ENCODE data around the gene PGBD5.

The PGBD5 gene

DNA sequence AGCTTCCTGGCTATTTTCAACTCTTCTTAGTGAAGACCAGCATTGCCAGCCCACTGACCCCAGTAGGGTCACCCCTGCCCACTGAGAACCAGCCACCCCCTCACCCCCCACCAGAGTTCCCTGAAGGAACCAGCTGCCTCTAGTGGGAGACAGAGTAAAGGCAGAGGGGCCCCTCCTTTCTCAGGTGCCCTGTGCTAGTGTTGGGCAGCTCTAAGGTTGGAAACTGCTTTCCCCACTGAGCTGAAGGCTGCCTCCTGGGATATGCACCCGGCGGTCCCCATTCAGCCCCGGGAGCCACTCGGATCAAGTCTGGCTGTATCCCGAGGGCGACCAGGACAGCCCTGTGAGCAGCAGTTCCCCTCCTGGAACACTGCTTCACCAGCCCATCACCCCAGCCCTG lies 111.0 kb downstream of the PGBD5 start:
- no peak overlapping the region for H3K4me3 Mint-ChIP-seq
- peaks cover 3% of the 10 kb centered on the region for H3K27me3 Mint-ChIP-seq (ENCODE audit: low read depth)
- peaks cover 3% of the 10 kb centered on the region for H3K4me1 Mint-ChIP-seq (ENCODE audit: low read depth)
- no peaks in the 10 kb centered on the region for H3K36me3 Mint-ChIP-seq (ENCODE audit: low read depth)
- H3K27ac Mint-ChIP-seq, result no peak overlapping the region
- H3K9me3 Mint-ChIP-seq, result no peaks in the 10 kb centered on the region

DNA sequence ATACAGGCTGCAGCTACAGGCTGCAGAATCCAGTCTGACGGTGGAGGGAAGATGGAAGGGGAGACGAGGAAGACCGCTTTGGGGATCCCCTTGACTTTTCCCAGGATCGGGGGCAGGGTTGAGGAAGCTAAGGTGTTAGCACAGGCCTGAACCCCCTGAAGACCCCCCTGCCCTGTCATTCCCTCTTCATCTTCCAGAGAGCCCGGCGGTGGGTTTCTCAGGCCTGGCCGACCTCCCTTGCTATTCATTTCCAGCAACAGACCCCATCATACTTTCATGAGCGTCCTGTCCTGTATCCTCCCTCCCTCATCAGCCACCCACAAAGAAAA lies 112.0 kb downstream of the PGBD5 start:
- peaks cover 3% of the 10 kb centered on the region for H3K27me3 Mint-ChIP-seq (ENCODE audit: low read depth)
- no peaks in the 10 kb centered on the region for H3K9me3 Mint-ChIP-seq
- no peaks in the 10 kb centered on the region for H3K36me3 Mint-ChIP-seq (ENCODE audit: low read depth)
- no peak overlapping the region for H3K4me3 Mint-ChIP-seq
- H3K4me1 Mint-ChIP-seq (ENCODE audit: low read depth), result peaks cover 3% of the 10 kb centered on the region
- no peak overlapping the region for H3K27ac Mint-ChIP-seq

DNA sequence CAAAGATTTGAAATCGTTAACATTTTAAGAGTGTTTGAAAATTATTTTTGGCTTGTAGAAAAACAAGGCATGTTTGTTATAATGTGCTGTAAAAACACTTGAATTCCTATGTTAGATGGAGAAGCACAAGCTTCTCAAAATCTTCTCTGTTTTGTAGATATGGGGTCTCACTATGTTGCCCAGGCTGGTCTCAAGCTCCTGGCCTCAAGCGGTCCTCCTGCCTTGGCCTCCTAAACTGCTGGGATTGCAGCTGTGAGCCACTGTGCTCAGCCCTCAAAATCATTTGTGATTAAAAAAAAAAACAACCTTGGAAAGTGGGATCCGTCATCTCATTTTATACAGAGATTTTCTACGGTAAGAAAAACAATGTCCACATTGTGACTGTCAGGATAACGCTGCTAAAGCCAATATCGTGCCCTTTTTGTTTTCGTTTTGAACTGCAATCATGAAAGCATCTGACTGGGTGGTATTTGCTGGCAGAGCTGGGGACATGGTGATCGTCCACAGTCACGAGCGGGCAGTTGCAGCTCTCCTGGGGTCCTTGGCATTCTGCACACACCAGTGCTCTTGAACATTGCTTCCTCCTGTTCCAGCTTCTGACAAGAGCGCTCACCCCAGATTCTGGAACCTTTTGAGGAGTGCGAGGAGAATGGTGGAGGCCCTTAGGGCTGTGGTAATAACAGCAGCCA lies 112.5 kb downstream of the PGBD5 start:
- no peaks in the 10 kb centered on the region for H3K9me3 Mint-ChIP-seq

DNA sequence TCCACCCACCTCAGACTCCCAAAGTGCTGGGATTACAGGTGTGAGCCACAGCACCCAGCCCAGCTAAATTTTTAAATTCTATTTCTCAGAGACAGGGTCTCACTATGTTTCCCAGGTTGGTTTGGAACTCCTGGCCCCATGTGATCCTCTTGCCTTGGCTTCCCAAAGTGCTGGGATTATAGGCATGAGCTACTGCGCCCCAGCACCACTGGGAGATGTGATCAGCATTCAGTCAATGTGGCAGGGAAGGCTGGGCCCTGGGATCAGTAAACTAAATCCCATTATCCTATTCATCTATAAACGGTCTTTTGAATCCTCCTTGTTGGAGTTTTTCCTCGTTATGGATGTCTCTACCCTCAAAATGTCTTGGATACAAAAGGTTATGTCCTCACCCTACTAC lies 113.5 kb downstream of the PGBD5 start:
- Mint-ChIP-seq H3K4me1 (ENCODE audit: low read depth) (peaks cover 3% of the 10 kb centered on the region), H3K9me3 (no peaks in the 10 kb centered on the region), H3K27me3 (ENCODE audit: low read depth) (peaks cover 3% of the 10 kb centered on the region), H3K4me3 (no peak overlapping the region), H3K36me3 (ENCODE audit: low read depth) (no peaks in the 10 kb centered on the region), H3K27ac (no peak overlapping the region)

More for the DNA sequence above, 112.5 kb downstream of the PGBD5 start:
- Mint-ChIP-seq H3K27me3 (ENCODE audit: low read depth) (peaks cover 3% of the 10 kb centered on the region), H3K27ac (no peak overlapping the region), H3K4me1 (ENCODE audit: low read depth) (peaks cover 3% of the 10 kb centered on the region), H3K36me3 (ENCODE audit: low read depth) (no peaks in the 10 kb centered on the region), H3K4me3 (no peak overlapping the region)

DNA sequence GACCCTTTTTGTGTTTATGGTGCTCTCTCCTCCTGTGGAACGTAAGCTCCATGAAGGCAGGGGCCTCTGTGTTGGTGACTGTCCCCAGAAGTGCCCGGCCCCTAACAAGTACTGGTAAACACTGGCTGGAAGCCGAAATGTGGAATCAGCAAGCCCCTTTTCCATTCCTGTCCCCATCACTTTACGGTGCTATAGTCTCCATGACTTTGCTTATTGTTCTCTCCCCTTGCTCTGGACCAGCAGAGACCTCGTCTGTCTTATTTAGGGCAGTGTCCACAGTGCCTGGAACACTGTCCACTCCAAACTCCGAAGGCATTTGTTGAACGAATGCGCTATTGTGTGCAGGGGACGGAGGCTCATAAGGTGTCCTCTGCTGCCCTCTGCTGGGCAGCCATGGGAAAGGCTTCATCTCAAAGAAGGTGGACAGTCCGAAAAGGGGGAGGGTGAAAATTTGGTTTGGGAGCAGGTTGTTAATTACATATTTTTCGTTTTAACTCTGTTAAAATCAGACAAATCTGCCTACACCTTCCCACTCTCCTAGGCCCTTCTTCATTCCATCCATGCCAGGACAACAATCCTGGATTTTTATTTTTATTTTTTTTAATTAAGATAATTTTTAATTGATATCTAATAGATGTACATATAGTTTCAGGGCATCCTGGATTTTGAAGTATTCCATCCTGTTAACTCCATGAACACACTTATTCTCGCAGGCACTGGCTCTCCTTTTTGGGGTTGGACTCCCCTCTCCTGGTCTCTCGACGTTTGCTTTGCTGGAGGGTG lies 115.6 kb downstream of the PGBD5 start:
- Mint-ChIP-seq H3K36me3 (ENCODE audit: low read depth) (no peaks in the 10 kb centered on the region), H3K27ac (no peak overlapping the region), H3K27me3 (ENCODE audit: low read depth) (peaks cover 3% of the 10 kb centered on the region), H3K4me3 (no peak overlapping the region), H3K9me3 (no peaks in the 10 kb centered on the region), H3K4me1 (ENCODE audit: low read depth) (peaks cover 7% of the 10 kb centered on the region)

DNA sequence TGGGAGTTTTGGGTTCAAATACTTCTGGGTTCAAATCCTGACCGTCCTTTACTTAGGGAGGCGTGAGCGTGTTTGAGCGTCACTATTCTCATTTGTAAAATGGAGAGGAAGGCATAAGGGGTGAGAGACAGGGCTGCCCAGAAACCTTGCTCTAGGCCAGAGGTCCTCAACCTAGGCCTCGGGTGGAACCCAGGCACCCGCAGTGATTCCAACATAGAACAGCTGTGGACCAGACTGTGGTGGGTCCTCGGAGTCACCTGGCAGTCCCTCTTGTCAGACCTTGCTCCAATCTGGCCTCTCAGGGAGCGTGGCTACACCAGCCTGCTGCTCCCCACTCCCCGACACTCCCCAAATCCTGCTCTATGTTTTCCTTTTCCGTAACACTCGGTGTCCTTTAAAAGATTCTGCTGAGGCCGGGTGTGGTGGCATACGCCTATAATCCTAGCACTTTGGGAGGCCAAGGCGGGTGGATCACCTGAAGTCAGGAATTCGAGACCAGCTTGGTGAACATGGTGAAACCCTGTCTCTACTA lies 116.4 kb downstream of the PGBD5 start:
- Mint-ChIP-seq H3K27me3 (ENCODE audit: low read depth) (peaks cover 3% of the 10 kb centered on the region), H3K4me1 (ENCODE audit: low read depth) (peaks cover 7% of the 10 kb centered on the region), H3K27ac (no peak overlapping the region), H3K36me3 (ENCODE audit: low read depth) (no peaks in the 10 kb centered on the region), H3K4me3 (no peak overlapping the region), H3K9me3 (no peaks in the 10 kb centered on the region)

DNA sequence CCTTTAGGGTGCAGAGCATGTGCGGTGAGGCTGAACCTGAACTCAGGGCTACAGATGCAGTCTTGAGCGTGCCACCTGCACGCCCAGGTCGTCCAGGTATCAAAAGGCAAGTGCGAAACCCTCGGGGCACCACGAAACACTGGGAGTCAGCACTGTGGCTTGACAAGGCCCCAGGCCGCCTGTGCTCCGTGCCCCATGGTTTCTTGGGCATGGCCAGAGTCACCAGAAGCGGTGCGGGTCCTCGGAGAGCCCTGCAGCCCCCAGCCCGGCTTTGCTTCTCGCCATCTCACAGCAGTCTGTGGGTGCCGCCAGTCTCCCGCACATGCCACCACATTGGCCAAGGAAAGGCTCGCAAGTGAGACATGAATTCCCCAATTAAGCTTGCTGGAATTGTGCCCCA lies 117.3 kb downstream of the PGBD5 start:
- Mint-ChIP-seq H3K36me3 (ENCODE audit: low read depth) (no peaks in the 10 kb centered on the region), H3K4me3 (no peak overlapping the region), H3K27ac (no peak overlapping the region), H3K9me3 (no peaks in the 10 kb centered on the region), H3K27me3 (ENCODE audit: low read depth) (peaks cover 3% of the 10 kb centered on the region), H3K4me1 (ENCODE audit: low read depth) (peaks cover 7% of the 10 kb centered on the region)

DNA sequence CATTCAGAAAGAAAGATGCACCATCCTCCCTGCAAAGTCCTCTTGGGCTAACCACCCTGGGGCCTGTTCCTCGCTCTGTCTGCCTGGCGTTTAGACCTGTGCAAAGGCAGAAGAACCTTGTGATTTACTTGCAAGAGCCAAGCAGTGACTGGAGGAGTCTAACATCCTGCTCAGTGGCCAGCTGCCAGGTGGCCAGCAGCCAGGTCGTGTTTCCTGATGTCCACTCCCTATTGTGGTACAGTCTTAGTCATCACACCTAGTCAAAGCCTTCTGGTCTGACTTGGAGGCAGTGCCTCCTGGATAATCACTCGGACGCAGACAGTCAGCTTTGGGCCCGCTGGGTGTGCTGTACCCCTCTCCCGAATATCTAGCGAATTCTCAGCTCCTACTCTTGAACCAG lies 118.1 kb downstream of the PGBD5 start:
- H3K4me3 Mint-ChIP-seq, result no peak overlapping the region
- H3K27me3 Mint-ChIP-seq (ENCODE audit: low read depth), result peaks cover 3% of the 10 kb centered on the region
- H3K36me3 Mint-ChIP-seq (ENCODE audit: low read depth), result no peaks in the 10 kb centered on the region
- no peak overlapping the region for H3K27ac Mint-ChIP-seq
- H3K4me1 Mint-ChIP-seq (ENCODE audit: low read depth), result peaks cover 10% of the 10 kb centered on the region
- H3K9me3 Mint-ChIP-seq, result no peaks in the 10 kb centered on the region

DNA sequence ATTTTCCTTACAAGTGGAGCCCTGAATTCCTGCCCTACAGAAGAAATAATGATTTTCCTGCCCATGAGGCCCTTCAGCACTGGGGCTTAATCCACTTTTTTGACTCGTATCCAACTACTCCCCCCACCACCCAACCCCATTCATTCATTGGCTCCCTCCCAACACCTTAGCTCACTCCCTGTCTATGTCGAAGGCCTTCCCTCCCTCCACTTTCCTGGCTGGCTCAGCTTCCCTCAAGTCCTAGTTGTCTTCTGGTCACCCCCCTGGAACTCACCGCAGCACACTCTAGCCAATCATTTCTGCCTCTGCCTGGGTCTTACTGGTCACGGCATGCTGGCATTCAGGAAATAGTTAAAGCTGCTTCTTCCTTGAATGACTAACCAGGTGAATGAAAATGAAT lies 118.9 kb downstream of the PGBD5 start:
- H3K4me1 Mint-ChIP-seq (ENCODE audit: low read depth), result peaks cover 10% of the 10 kb centered on the region
- H3K27me3 Mint-ChIP-seq (ENCODE audit: low read depth), result peaks cover 3% of the 10 kb centered on the region
- no peaks in the 10 kb centered on the region for H3K9me3 Mint-ChIP-seq
- H3K36me3 Mint-ChIP-seq (ENCODE audit: low read depth), result no peaks in the 10 kb centered on the region
- H3K4me3 Mint-ChIP-seq, result no peak overlapping the region
- no peak overlapping the region for H3K27ac Mint-ChIP-seq

DNA sequence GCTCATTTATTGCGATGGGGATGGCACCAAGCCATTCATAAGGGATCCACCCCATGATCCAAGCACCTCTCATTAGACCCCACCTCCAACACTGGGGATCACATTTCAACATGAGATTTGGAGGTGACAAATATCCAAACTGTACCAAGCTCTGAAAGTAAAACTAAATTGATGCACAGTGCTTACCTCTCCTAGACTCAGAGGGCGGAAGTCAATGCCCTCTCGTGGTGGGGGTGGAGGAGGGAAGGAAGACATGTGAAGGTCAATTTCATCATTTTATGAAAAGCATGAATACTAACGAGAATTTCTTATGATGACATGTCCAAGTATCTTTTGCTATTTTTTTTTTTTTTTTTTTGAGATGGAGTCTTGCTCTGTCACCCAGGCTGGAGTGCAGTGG lies 120.0 kb downstream of the PGBD5 start:
- peaks cover 10% of the 10 kb centered on the region for H3K4me1 Mint-ChIP-seq (ENCODE audit: low read depth)
- H3K4me3 Mint-ChIP-seq, result no peak overlapping the region
- H3K27ac Mint-ChIP-seq, result no peak overlapping the region
- H3K36me3 Mint-ChIP-seq (ENCODE audit: low read depth), result no peaks in the 10 kb centered on the region
- H3K9me3 Mint-ChIP-seq, result no peaks in the 10 kb centered on the region
- H3K27me3 Mint-ChIP-seq (ENCODE audit: low read depth), result peaks cover 3% of the 10 kb centered on the region

DNA sequence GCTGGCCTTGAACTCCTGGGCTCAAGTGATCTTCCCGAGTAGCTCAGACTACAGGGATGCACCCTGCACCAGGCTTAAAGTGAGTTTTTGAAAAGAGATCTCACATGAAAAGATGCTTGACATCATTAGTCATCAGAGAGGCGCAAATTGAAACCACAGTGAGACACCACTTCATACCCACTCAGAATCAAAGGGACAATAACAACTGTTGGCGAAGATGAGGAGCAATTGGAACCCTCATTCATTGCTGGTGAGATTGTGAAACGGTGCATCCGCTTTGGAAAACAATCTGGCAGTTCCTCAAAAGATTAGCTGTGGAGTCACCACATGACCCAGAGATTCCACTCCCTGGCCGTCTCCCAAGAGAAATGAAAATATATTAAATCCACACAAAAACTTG lies 122.3 kb downstream of the PGBD5 start:
- H3K27me3 Mint-ChIP-seq (ENCODE audit: low read depth), result peaks cover 3% of the 10 kb centered on the region
- H3K9me3 Mint-ChIP-seq, result no peaks in the 10 kb centered on the region
- no peaks in the 10 kb centered on the region for H3K36me3 Mint-ChIP-seq (ENCODE audit: low read depth)
- no peak overlapping the region for H3K4me3 Mint-ChIP-seq
- H3K27ac Mint-ChIP-seq, result no peak overlapping the region
- H3K4me1 Mint-ChIP-seq (ENCODE audit: low read depth), result peaks cover 8% of the 10 kb centered on the region

DNA sequence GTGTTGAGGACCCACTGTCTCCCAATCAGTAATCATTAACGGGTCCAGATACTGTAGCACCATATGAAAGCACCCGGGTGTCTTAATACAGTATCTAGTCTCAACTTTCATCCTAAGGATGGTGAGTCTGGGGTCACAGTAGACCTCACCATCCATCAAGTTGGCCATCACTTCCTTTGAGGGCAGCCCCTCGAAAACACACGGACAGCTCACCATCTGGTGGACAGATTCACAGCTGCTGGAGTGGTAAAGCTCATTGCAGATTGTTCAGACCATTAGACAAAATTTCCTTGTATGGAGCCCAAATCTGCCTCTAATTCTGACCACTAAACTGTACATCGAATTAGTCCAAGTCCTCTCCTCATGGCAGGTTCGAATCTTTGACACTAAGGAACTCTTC lies 123.1 kb downstream of the PGBD5 start:
- no peak overlapping the region for H3K27ac Mint-ChIP-seq

DNA sequence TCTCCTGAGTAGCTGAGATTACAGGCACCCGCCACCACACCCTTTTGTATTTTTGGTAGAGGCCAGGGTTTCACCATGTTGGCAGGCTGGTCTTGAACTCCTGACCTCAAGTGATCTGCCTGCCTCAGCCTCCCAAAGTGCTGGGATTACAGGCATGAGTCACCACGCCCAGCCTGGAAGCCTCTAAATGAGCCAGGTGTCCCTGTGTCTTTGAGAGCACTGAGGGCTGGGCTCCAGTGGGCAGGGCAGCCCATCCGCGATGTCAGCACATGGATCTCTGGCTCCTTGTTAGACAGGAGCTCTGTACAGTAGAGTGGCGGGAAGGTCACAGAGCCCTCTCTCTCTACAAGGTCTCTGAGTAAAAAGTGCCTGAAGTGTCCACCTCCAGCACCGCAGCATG lies 124.3 kb downstream of the PGBD5 start:
- H3K36me3 Mint-ChIP-seq (ENCODE audit: low read depth), result no peaks in the 10 kb centered on the region
- no peak overlapping the region for H3K27ac Mint-ChIP-seq
- H3K27me3 Mint-ChIP-seq (ENCODE audit: low read depth), result peaks cover 6% of the 10 kb centered on the region
- no peaks in the 10 kb centered on the region for H3K9me3 Mint-ChIP-seq
- no peak overlapping the region for H3K4me3 Mint-ChIP-seq
- peaks cover 8% of the 10 kb centered on the region for H3K4me1 Mint-ChIP-seq (ENCODE audit: low read depth)

More for the DNA sequence above, 123.1 kb downstream of the PGBD5 start:
- no peaks in the 10 kb centered on the region for H3K36me3 Mint-ChIP-seq (ENCODE audit: low read depth)
- peaks cover 3% of the 10 kb centered on the region for H3K27me3 Mint-ChIP-seq (ENCODE audit: low read depth)
- H3K4me3 Mint-ChIP-seq, result no peak overlapping the region
- H3K4me1 Mint-ChIP-seq (ENCODE audit: low read depth), result peaks cover 8% of the 10 kb centered on the region
- H3K9me3 Mint-ChIP-seq, result no peaks in the 10 kb centered on the region

DNA sequence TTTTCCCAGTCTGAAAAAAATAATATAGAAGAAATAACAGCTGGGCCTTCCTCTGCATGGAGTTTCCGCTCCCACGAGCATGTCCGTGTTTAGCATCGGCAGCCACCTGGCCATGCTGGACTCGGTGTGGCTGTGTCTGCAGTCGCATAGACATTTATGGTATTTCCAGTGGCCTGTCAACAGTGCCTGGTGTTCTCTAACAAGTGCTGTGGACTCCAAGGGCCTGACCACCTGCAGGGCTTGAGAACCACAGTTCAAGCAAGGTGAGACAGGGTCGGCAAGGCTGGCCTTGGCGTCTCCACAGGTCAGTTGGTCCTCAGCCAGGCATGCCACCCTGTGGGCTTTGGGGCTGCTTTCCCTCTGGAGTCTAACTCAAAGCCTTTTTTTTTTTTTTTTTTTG lies 124.8 kb downstream of the PGBD5 start:
- peaks cover 6% of the 10 kb centered on the region for H3K27me3 Mint-ChIP-seq (ENCODE audit: low read depth)
- peaks cover 8% of the 10 kb centered on the region for H3K4me1 Mint-ChIP-seq (ENCODE audit: low read depth)
- H3K9me3 Mint-ChIP-seq, result no peaks in the 10 kb centered on the region
- H3K36me3 Mint-ChIP-seq (ENCODE audit: low read depth), result no peaks in the 10 kb centered on the region
- H3K4me3 Mint-ChIP-seq, result no peak overlapping the region
- no peak overlapping the region for H3K27ac Mint-ChIP-seq

All from T-helper 1 cell treated with Interleukin-12 subunit alpha and Interleukin-12 subunit beta and Interleukin-4 antibody, amounts not matched to agents 30 μg/mL and 1 μg/mL, for 36 hours (primary cell).